Measurements from ENCODE around the gene SPATS2L.

GRCh38 chr2:200302940-200303727 lies 3.4 kb upstream of the SPATS2L start:
- TF ChIP-seq EZH2 (IDR thresholded peaks at IDR 0.05) (no peak), CTCF (IDR thresholded peaks at IDR 0.05) (no peak)
